NCI-H2227 (cell line): ENCODE results near the gene ALG14.
A peak's percentile ranks its signal among the peaks of the same experiment; 100 is the strongest.

ENCODE experiments used
- DNase-seq: peaks from one replicate; lab custom pipeline; 2025; ENCODE audit not compliant: unreplicated experiment; lab: John Stamatoyannopoulos, UW

The ALG14 gene

DNA sequence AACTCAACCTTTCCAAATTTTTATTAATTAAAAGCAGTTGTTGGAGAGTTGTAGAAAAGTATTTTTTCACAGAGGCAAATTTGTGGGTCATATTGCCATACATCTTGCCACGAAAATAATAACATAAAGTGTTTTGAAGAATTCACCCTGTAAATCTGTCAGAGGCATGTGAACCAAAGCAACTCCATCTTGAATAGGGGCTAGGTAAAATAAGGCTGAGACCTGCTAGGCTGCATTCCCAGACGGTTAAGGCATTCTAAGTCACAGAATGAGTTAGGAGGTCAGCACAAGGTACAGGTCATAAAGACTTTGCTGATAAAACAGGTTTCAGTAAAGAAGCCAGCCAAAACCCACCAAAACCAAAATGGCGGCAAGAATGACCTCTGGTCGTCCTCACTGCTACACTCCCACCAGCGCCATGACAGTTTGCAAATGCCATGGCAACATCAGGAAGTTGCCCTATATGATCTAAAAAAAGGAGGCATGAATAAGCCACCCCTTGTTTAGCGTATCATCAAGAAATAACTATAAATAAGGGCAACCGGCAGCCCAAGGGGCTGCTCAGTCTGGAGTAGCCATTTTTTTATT lies 141.4 kb downstream of the ALG14 start:
- no peak for DNase-seq

- no peak for DNase-seq
Measured at GRCh38 chr1:94929351-94930217, 143.2 kb downstream of the ALG14 start.

- no peak for DNase-seq
Measured at GRCh38 chr1:94928293-94928939, 144.3 kb downstream of the ALG14 start.

DNA sequence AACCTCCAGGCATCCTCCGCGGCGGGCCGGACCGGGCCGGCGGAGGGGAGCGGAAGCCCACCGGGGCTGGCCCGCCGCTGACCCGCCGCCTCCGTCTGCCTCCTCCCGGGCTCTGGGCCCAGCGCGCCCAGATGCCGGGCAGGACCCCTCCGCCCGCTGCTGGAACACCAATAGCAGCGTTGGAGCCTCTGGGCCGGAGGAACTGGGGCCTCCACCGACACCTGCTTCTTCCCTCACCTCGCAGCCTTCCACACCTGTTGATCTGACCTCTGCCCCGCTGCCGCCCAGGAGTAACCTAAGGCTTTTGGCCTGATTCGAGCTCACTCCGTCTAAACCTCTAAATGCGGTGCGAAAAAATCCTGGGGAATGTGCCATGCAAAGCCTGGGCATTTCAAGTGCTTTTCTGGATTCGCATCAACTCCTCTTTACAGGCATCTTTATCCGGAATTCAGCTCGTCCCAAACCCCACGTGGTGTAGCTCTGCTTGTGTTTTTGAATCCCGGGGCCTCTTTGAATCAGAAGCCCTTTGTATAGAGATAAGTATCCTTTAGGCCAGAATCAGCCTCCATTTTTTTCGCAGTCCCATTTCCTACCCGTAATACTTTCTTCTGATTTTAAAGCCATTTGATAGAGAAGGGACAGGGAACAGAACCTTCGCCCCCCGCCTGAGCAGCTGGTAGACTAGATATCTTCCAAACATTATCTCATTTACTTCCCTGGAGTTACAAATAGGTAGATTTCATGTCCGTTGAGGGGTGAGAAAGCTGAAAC lies 145.2 kb downstream of the ALG14 start:
- peak; percentile 61 for DNase-seq

- peak; percentile 95 for DNase-seq
Measured at GRCh38 chr1:94926915-94927404, 145.8 kb downstream of the ALG14 start, which contains the start of gene CNN3. CNN3 (minus strand) TSS chr1:94927110; CDS start chr1:94926894, 216 bp downstream.

- DNase-seq = peak; percentile 73
Measured at GRCh38 chr1:94926126-94926914, 146.4 kb downstream of the ALG14 start.

- DNase-seq = peak; percentile 65
Measured at GRCh38 chr1:94925561-94926125, 147.1 kb downstream of the ALG14 start.

DNA sequence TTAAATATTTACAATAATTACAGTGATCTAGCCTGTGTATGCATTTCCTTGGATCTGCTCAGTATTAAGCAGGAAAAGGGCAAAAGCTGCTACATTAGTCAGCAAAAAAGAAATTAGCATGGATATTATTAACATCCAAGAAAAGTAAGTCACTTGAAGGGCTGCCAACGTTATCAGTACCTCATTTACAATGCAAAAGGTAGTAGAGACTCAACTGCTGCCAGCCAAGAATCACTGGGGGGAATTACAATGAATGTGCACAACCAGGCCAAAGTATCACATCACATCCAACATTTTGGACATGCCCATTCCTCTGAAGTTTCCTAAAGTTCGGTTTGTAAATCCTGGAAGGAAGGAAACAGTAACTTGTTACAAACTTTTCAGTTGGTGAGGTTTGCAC lies 147.7 kb downstream of the ALG14 start:
- DNase-seq = no peak
